PC-3 (cell line): ENCODE results near the gene ARHGAP26.

Source experiments
- CTCF ChIP-seq: fragments of 300-600 bp; sonication (generic); conservative IDR thresholded peaks from 2 replicates; pipeline ENCODE4 v1.5.1; 2017; ENCODE audit warnings: antibody characterized with exemption, low read depth, mild to moderate bottlenecking, low read length
- EZH2 ChIP-seq: fragments of 300-600 bp; sonication (generic); IDR thresholded peaks from one replicate; pipeline ENCODE4 v1.6.1; 2017; ENCODE audit warnings: antibody characterized with exemption, mild to moderate bottlenecking, low read length; ENCODE audit not compliant: unreplicated experiment
- EZH2phosphoT487 ChIP-seq: fragments of 300-600 bp; sonication (generic); IDR thresholded peaks from 2 replicates; pipeline ENCODE4 v1.6.1; 2018; ENCODE audit warnings: mild to moderate bottlenecking, antibody characterized with exemption, low read length, borderline replicate concordance

- TF ChIP-seq CTCF: no peak
- no peak for TF ChIP-seq EZH2phosphoT487
- no peak for TF ChIP-seq EZH2
Measured at GRCh38 chr5:143170104-143170503, 399.9 kb downstream of the ARHGAP26 start.
